Kidney epithelial cell (primary cell): ENCODE results near the gene RNASE8. TPM values are rescaled to one million over a fixed set of nuclear protein-coding genes. Genes with fewer than 3 reads are reported as not detected.

Experiments used
- DNase-seq: peaks from one replicate; pipeline ENCODE4 v3.0.0-alpha.2; 2010; ENCODE audit warnings: low read depth
- H3K27me3 ChIP-seq: 2 replicates; pipeline ENCODE4 v1.6.0; 2011; ENCODE audit warnings: low read length; ENCODE audit not compliant: control insufficient read depth, insufficient read depth
- H3K36me3 ChIP-seq: 2 replicates; pipeline ENCODE4 v1.5.1; 2011; ENCODE audit warnings: low read length; ENCODE audit not compliant: control insufficient read depth, insufficient read depth
- H3K4me3 ChIP-seq: 2 replicates; pipeline ENCODE4 v1.5.1; 2011; ENCODE audit warnings: low read depth, mild to moderate bottlenecking, control low read depth, low read length
- CTCF ChIP-seq: IDR thresholded peaks from 2 replicates; pipeline ENCODE4 v1.5.1; 2011; ENCODE audit warnings: mild to moderate bottlenecking, moderate library complexity, low read length, control low read depth, inconsistent platforms; ENCODE audit not compliant: insufficient read depth, poor library complexity, severe bottlenecking
- total RNA-seq: library from RNA; depleted of rRNA; stranded (reverse); fragments of >200 nt; gene quantifications from 2 replicates; pipeline ENCODE4 v1.2.3, GENCODE V29; 2015

The RNASE8 gene
- total RNA-seq, 1 donor from 2014 or later, result not detected

- TF ChIP-seq CTCF, result no peak
- H3K4me3 ChIP-seq, result no peak overlapping the region
- DNase-seq, result no peak
- no peaks in the 10 kb centered on the region for H3K27me3 ChIP-seq
- no peaks in the 10 kb centered on the region for H3K36me3 ChIP-seq
Measured at GRCh38 chr14:21107283-21107800, 49.7 kb downstream of the RNASE8 start.

Other genes starting within 250 kb of the RNASE8 start
- gene RNASE3, start 166.4 kb upstream of the RNASE8 start, total RNA-seq, result not detected in 2 replicates
- gene RNASE2, start 102.3 kb upstream of the RNASE8 start, total RNA-seq, result not detected in 2 replicates
- 83.2 and 93.0 TPM in 2 replicates for gene METTL17, start 67.8 kb upstream of the RNASE8 start, total RNA-seq
- gene SLC39A2, start 58.5 kb upstream of the RNASE8 start, total RNA-seq, result 0.25 TPM in 1 of 2 replicates, not detected in the other
- 5.2 and 10.5 TPM in 2 replicates for gene NDRG2, start 32.8 kb upstream of the RNASE8 start, total RNA-seq
- gene TPPP2, start 27.6 kb upstream of the RNASE8 start, total RNA-seq, result not detected in 2 replicates
- not detected in 2 replicates for gene RNASE13, start 23.0 kb upstream of the RNASE8 start, total RNA-seq
- gene RNASE7, start 15.5 kb upstream of the RNASE8 start, total RNA-seq, result not detected in 2 replicates
- gene ARHGEF40, start 12.5 kb downstream of the RNASE8 start, total RNA-seq, result 59.4 and 59.7 TPM in 2 replicates
- 25.5 and 34.5 TPM in 2 replicates for gene ZNF219, start 40.8 kb downstream of the RNASE8 start, total RNA-seq
- not detected in 2 replicates for gene TMEM253, start 43.2 kb downstream of the RNASE8 start, total RNA-seq
- gene OR5AU1, start 98.2 kb downstream of the RNASE8 start, total RNA-seq, result not detected in 2 replicates
- gene HNRNPC, start 211.6 kb downstream of the RNASE8 start, total RNA-seq, result 723 and 773 TPM in 2 replicates
- not detected in 2 replicates for gene RPGRIP1, start 222.3 kb downstream of the RNASE8 start, total RNA-seq